SHP77 (cell line): Measurements from ENCODE around the gene RAB35.
"Not testable (repeated sequence)": the region's sequence is repeated elsewhere in the genome, so short reads cannot be mapped to it uniquely, and the experiment has no call there.

ENCODE experiments used
- DNase-seq, 2 experiments: peaks; one replicate each; lab custom pipeline; 2025; lab: John Stamatoyannopoulos, UW

The RAB35 gene

GRCh38 chr12:120060717-120061116, 55.8 kb downstream of the RAB35 start:
- DNase-seq: no peak

GRCh38 chr12:120060196-120060595, 56.4 kb downstream of the RAB35 start:
- no peak for DNase-seq

GRCh38 chr12:120056739-120057138, 59.8 kb downstream of the RAB35 start:
- peak; percentile 22 to 45 for DNase-seq

- DNase-seq: no peak
These were observed 61.1 kb downstream of the RAB35 start for GRCh38 chr12:120055231-120056000.

GRCh38 chr12:120054293-120054692, 62.3 kb downstream of the RAB35 start:
- no peak for DNase-seq

- no peak for DNase-seq
These were observed 65.0 kb downstream of the RAB35 start for GRCh38 chr12:120051535-120051934.

GRCh38 chr12:120049426-120049825, 67.1 kb downstream of the RAB35 start:
- DNase-seq: no peak

- DNase-seq: no peak
These were observed 68.3 kb downstream of the RAB35 start for GRCh38 chr12:120048263-120048662.

- no peak for DNase-seq
These were observed 69.5 kb downstream of the RAB35 start for GRCh38 chr12:120047072-120047471.

- DNase-seq: not testable (repeated sequence)
These were observed 71.2 kb downstream of the RAB35 start for GRCh38 chr12:120045367-120045766.
